ENCODE data around the gene ANKLE2.

ANKLE2 gene

GRCh38 chr12:132686825-132687210 is 74.8 kb downstream of the ANKLE2 start:
- DNase-seq, result no peak

DNA sequence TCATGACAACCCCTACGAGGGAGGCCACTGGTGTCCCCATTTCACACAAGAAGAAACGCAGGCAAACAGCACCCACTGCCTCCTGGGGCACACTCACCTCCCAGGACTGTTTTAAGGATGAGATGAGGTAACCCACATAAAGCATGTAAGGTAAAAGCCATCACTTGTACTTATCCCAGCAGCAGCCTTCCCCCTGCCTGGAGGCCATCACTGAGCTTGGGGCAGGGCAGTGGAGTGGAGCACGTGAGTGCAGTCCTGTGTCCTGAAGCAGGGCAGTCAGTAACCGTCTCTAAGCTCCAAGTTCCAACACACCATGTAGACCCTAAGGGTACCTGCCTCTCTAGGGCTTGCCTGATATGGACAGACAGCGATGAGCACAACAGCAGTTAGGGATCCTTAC is 76.2 kb downstream of the ANKLE2 start:
- DNase-seq, result no peak

DNA sequence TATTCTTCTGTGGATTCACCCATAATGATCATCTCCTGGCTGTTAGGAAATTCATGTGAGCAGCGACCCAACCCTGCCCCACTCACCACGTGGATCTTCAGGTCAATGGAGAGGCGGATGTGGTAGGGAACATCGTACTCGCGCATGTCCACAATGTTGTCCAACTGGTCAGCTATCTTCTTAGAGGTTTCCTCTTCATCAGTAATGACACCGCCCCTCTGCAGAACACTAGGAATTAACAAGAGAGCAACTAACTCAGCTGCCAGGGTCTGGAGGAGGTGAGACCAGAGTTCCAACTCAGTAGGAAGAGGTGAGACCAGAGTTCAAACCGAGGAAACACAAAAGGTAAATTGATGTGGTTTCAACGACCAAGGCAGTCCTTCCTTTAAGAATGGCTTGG is 84.1 kb downstream of the ANKLE2 start:
- DNase-seq, result no peak

- DNase-seq, result no peak
Measured at GRCh38 chr12:132675757-132676432, 85.7 kb downstream of the ANKLE2 start.
